HCT116 (cell line): ENCODE results near the gene NOTUM. TPM values are rescaled to one million over a fixed set of nuclear protein-coding genes. Genes with fewer than 3 reads are reported as not detected.
A peak's percentile ranks its signal among the peaks of the same experiment; 100 is the strongest.

Source experiments
- ATAC-seq: fragments of 200-7000 bp; cut with Tn5 transposase; 2 replicates; pipeline ENCODE4 v1.9.1; 2020; ENCODE audit warnings: mild to moderate bottlenecking, moderate library complexity
- BruUV-seq: library from RNA; stranded (reverse); fragments of 400-500 nt; replicated peaks from 2 replicates; lab custom pipeline; 2021; lab: Mats Ljungman, UMichigan
- CTCF ChIA-PET: fragments of 300-600 bp; sonication (Branson Sonifier 250); formaldehyde crosslinking; loops from one replicate; lab custom pipeline; 2021; ENCODE audit warnings: antibody characterized with exemption; lab: Charles Lee
- POLR2A ChIA-PET: fragments of 300-600, 350-600 bp; sonication (Branson Sonifier 250); formaldehyde crosslinking; loops from one replicate; lab custom pipeline; 2021; ENCODE audit warnings: antibody characterized with exemption; lab: Charles Lee
- RAD21 ChIA-PET, 2 experiments: fragments of 300-600 bp; sonication (Branson Sonifier 250); formaldehyde crosslinking; loops; one replicate each; lab custom pipeline; 2023; ENCODE audit warnings: low total read pairs in 2 of 2; ENCODE audit not compliant: uncharacterized antibody in 2 of 2, unreplicated experiment in 2 of 2, low non-redundant PET in 1 of 2; lab: Charles Lee
- DNase-seq: peaks from one replicate; pipeline ENCODE4 v3.0.0-alpha.2; 2010; ENCODE audit warnings: low read depth, low spot score
- H2AFZ ChIP-seq: fragments of 200-600 bp; shearing (Covaris generic), sonication (generic); 2 replicates; pipeline ENCODE4 v1.6.1; 2017; ENCODE audit warnings: low read depth, mixed run types, mixed read lengths, antibody characterized with exemption, low read length; ENCODE audit not compliant: poor library complexity, severe bottlenecking
- H3K27ac ChIP-seq: 2 replicates; pipeline ENCODE4 v1.5.1; 2012; ENCODE audit warnings: low read depth, low read length
- H3K27me3 ChIP-seq: fragments of 200-600 bp; sonication (generic); 2 replicates; pipeline ENCODE4 v1.6.1; 2016; ENCODE audit warnings: mixed run types, low read length, mixed read lengths; ENCODE audit not compliant: insufficient read depth
- H3K36me3 ChIP-seq, 2 experiments: fragments of 200-500 bp in 1 of 2; fragments of 200-600 bp in 1 of 2; sonication (Bioruptor generic) in 1 of 2; sonication (generic) in 1 of 2; 2 replicates each; pipeline versions ENCODE4 v1.5.1 to v1.6.1; 2014 to 2016; ENCODE audit warnings: low read length in 2 of 2, inconsistent platforms in 1 of 2, mixed read lengths in 1 of 2, mixed run types in 1 of 2; ENCODE audit not compliant: insufficient read depth in 2 of 2, control insufficient read depth in 1 of 2
- H3K4me1 ChIP-seq, 2 experiments: fragments of 200-600 bp in 1 of 2; sonication (generic) in 1 of 2; 2 replicates each; pipeline versions ENCODE4 v1.5.1 to v1.6.1; 2012 to 2017; ENCODE audit warnings: low read length in 2 of 2, inconsistent platforms in 1 of 2, mild to moderate bottlenecking in 1 of 2, mixed read lengths in 1 of 2, mixed run types in 1 of 2, moderate library complexity in 1 of 2; ENCODE audit not compliant: insufficient read depth in 2 of 2, control insufficient read depth in 1 of 2
- H3K4me2 ChIP-seq: fragments of 200-600 bp; sonication (generic); 2 replicates; pipeline ENCODE4 v1.6.1; 2017; ENCODE audit warnings: mixed run types, low read length, mixed read lengths
- H3K4me3 ChIP-seq, 2 experiments: fragments of 200-600 bp in 1 of 2; sonication (generic) in 1 of 2; replicated peaks in 1 of 2; 2 replicates each; pipeline ENCODE4 v1.5.1; 2011 to 2016; ENCODE audit warnings: low read length in 2 of 2, control low read depth in 1 of 2, low read depth in 1 of 2, mild to moderate bottlenecking in 1 of 2, mixed read lengths in 1 of 2, mixed run types in 1 of 2
- H3K79me2 ChIP-seq: fragments of 200-600 bp; sonication (generic); 2 replicates; pipeline ENCODE4 v1.6.1; 2017; ENCODE audit warnings: mild to moderate bottlenecking, mixed run types, low read length, moderate library complexity, mixed read lengths; ENCODE audit not compliant: insufficient read depth
- H3K9ac ChIP-seq: fragments of 200-600 bp; sonication (generic); 2 replicates; pipeline ENCODE4 v1.6.1; 2016; ENCODE audit warnings: low read length, mixed read lengths
- H3K9me2 ChIP-seq: fragments of 200-600 bp; sonication (generic), shearing (Covaris generic); 2 replicates; pipeline ENCODE4 v1.6.1; 2017; ENCODE audit warnings: mixed run types, mild to moderate bottlenecking, moderate library complexity; ENCODE audit not compliant: insufficient read depth
- H3K9me3 ChIP-seq, 2 experiments: fragments of 200-500 bp in 1 of 2; fragments of 200-600 bp in 1 of 2; sonication (Bioruptor generic) in 1 of 2; sonication (generic) in 1 of 2; 2 replicates each; pipeline ENCODE4 v1.6.1; 2014 to 2017; ENCODE audit warnings: low read length in 2 of 2, mixed read lengths in 2 of 2, inconsistent platforms in 1 of 2, low read depth in 1 of 2, mild to moderate bottlenecking in 1 of 2, mixed run types in 1 of 2, moderate library complexity in 1 of 2; ENCODE audit not compliant: control insufficient read depth in 1 of 2, insufficient read depth in 1 of 2
- H4K20me1 ChIP-seq: fragments of 200-600 bp; sonication (generic), shearing (Covaris generic); 2 replicates; pipeline ENCODE4 v1.6.1; 2017; ENCODE audit warnings: mixed run types, mild to moderate bottlenecking, moderate library complexity; ENCODE audit not compliant: insufficient read depth
- CBX3 ChIP-seq: IDR thresholded peaks from 2 replicates; pipeline ENCODE4 v1.6.1; 2012; ENCODE audit warnings: low read depth
- CEBPB ChIP-seq: IDR thresholded peaks from 2 replicates; pipeline ENCODE4 v1.6.1; 2012; ENCODE audit warnings: low read depth
- ELF1 ChIP-seq: IDR thresholded peaks from 2 replicates; pipeline ENCODE4 v1.6.1; 2012; ENCODE audit warnings: low read depth, borderline replicate concordance
- MAX ChIP-seq: IDR thresholded peaks from 2 replicates; pipeline ENCODE4 v1.6.1; 2012
- POLR2A ChIP-seq: IDR thresholded peaks from 2 replicates; pipeline ENCODE4 v1.7.0; 2011; ENCODE audit warnings: borderline replicate concordance; ENCODE audit not compliant: insufficient read depth, insufficient read length; ENCODE audit errors: extremely low read depth
- POLR2AphosphoS5 ChIP-seq: IDR thresholded peaks from 2 replicates; pipeline ENCODE4 v1.6.1; 2011; ENCODE audit warnings: mild to moderate bottlenecking, low read depth, low read length, moderate library complexity
- SIN3A ChIP-seq: IDR thresholded peaks from 2 replicates; pipeline ENCODE4 v1.6.1; 2012; ENCODE audit warnings: low read depth
- ZBTB33 ChIP-seq: IDR thresholded peaks from 2 replicates; pipeline ENCODE4 v1.6.1; 2011; ENCODE audit warnings: mild to moderate bottlenecking, low read length, moderate library complexity; ENCODE audit not compliant: insufficient replicate concordance; ENCODE audit errors: extremely low read depth
- ZFX ChIP-seq: fragments of 450-650 bp; IDR thresholded peaks from 2 replicates; pipeline ENCODE4 v1.6.1; 2017
- ZNF274 ChIP-seq: fragments of 200-500 bp; sonication (Bioruptor generic); IDR thresholded peaks from 2 replicates; pipeline ENCODE4 v1.6.1; 2014; ENCODE audit warnings: mild to moderate bottlenecking, low read depth, low read length, inconsistent platforms
- intact Hi-C: fragments of 100-400 bp; cut with micrococcal nuclease; formaldehyde crosslinking; loops from 2 replicates; pipeline ENCODE4 v1.10.0; 2022
- total RNA-seq: library from RNA; stranded (reverse); gene quantifications from one replicate; pipeline ENCODE4 v1.2.1, GENCODE V29; 2021; ENCODE audit not compliant: unreplicated experiment
- TF ChIP-seq, protein P1 (sequence below), 3 experiments: fragments of 200-600 bp in 1 of 3; sonication (generic) in 1 of 3; IDR thresholded peaks in 2 of 3; conservative IDR thresholded peaks in 1 of 3; 2 replicates each; pipeline ENCODE4 v1.5.1; 2012 to 2017; ENCODE audit warnings: low read depth in 2 of 3, low read length in 2 of 3, antibody characterized with exemption in 1 of 3, borderline replicate concordance in 1 of 3, control low read depth in 1 of 3, mild to moderate bottlenecking in 1 of 3, mixed read lengths in 1 of 3, mixed run types in 1 of 3, moderate library complexity in 1 of 3; ENCODE audit not compliant: insufficient read depth in 1 of 3

The NOTUM gene
- total RNA-seq, 1 experiment from 2014 or later, result 12.5 TPM

DNA sequence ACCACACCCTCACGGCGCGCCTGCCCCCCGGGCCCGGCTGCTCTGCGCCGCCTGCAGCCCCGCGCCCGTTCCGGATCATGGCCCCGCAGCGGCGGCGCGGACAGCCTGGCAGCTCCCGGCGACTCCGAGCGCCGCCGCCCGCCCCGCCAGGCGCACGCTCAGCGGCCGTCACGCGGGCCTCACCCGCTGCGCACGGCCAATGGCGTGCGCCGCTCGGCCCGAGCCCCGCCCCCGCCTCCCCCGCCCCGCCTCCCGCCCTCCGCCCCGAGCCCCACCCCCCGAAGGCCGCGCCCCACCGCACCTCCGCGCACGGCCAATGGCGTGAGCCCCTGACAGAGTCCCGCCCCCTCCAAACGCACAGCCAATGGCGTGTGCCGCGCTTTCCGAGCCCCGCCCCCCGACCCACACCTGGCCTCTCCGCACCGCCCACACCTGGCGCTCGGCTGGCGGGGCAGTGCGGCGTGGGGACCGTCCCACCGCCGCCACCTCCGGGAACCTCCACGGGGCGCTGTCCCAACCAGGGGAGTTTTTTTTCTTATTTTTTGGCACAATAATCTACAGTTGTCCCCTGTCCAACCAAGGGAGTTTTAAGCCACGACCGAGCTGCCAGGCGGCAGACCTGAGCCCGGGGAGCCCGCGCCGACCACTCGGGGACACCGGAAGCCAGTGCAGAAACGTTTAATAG is 49.6 kb downstream of the NOTUM start, which contains the start of gene PCYT2:
TSS of gene PCYT2 (minus strand) at position 123 of the 685 bp plus-strand sequence. CDS start at position 79, 44 bp downstream.
- CTCF ChIA-PET, result interaction anchor here (0.5 to 1.2 kb wide), 3 partner anchors 15 to 112 kb away, joined by 3 to 5 read pairs (median 4); partner anchors contain the start of genes CENPX and LRRC45
- intact Hi-C loops, result loop anchor here (1.0 to 5.0 kb wide), 2 partner anchors 20 to 111 kb away; partner anchors contain the start of genes ALYREF, ANAPC11, CENPX and LRRC45
- H3K9me3 ChIP-seq, result no peaks in the 10 kb centered on the region
- peaks cover 21 to 42% of the 10 kb centered on the region in 2 experiments for H3K36me3 ChIP-seq
- H3K9ac ChIP-seq, result peak within 1 kb of the TSS; percentile 81
- H4K20me1 ChIP-seq, result no peaks in the 10 kb centered on the region
- POLR2A ChIA-PET, result no interaction called here
- no TSS peak for BruUV-seq
- DNase-seq (peak; percentile 90), ATAC-seq (peak; percentile 88)
- peaks cover 27% of the 10 kb centered on the region for H3K79me2 ChIP-seq
- TF ChIP-seq MAX, result 0 out of 2 replicates have a peak, but pooled peaks have one; percentile 67
- TF ChIP-seq CEBPB, result no peak
- TF ChIP-seq, protein P1, sequence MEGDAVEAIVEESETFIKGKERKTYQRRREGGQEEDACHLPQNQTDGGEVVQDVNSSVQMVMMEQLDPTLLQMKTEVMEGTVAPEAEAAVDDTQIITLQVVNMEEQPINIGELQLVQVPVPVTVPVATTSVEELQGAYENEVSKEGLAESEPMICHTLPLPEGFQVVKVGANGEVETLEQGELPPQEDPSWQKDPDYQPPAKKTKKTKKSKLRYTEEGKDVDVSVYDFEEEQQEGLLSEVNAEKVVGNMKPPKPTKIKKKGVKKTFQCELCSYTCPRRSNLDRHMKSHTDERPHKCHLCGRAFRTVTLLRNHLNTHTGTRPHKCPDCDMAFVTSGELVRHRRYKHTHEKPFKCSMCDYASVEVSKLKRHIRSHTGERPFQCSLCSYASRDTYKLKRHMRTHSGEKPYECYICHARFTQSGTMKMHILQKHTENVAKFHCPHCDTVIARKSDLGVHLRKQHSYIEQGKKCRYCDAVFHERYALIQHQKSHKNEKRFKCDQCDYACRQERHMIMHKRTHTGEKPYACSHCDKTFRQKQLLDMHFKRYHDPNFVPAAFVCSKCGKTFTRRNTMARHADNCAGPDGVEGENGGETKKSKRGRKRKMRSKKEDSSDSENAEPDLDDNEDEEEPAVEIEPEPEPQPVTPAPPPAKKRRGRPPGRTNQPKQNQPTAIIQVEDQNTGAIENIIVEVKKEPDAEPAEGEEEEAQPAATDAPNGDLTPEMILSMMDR (IDR thresholded peaks at IDR 0.05 in 2 of 3, conservative IDR thresholded peaks at IDR 0.05 in 1 of 3; ENCODE audit: borderline replicate concordance in 1 of 3, insufficient read depth in 1 of 3, low read depth in 2 of 3, low read length in 2 of 3), result peak in 2 of 3 experiments; percentile 39 to 51; a peak in 4 of 6 replicates
- TF ChIP-seq CBX3, result no peak
- no peak for TF ChIP-seq ELF1
- TF ChIP-seq ZBTB33, result no peak
- no peak for TF ChIP-seq ZNF274
- TF ChIP-seq POLR2A, result no peak
- peak; percentile 62; the same call in 1 of the 2 replicates for TF ChIP-seq SIN3A
- peak; percentile 4; the same call in 1 of the 2 replicates for TF ChIP-seq ZFX
- peak; percentile 72 for TF ChIP-seq POLR2AphosphoS5
- no peaks in the 10 kb centered on the region for H3K9me2 ChIP-seq
- H3K27ac ChIP-seq, result peak within 1 kb of the TSS; percentile 72
- peak within 1 kb of the TSS; percentile 98 for H3K4me2 ChIP-seq
- no peak within 1 kb of the TSS for H2AFZ ChIP-seq
- H3K27me3 ChIP-seq, result no peaks in the 10 kb centered on the region
- peak within 1 kb of the TSS; percentile 85 to 94 for H3K4me3 ChIP-seq
- H3K4me1 ChIP-seq, result peaks cover 34 to 47% of the 10 kb centered on the region in 2 experiments
- RAD21 ChIA-PET, result no interaction called here
